ENCODE measurements around the gene NELL2.
"Not testable (repeated sequence)": the region's sequence is repeated elsewhere in the genome, so short reads cannot be mapped to it uniquely, and the experiment has no call there.

NELL2 gene

DNA sequence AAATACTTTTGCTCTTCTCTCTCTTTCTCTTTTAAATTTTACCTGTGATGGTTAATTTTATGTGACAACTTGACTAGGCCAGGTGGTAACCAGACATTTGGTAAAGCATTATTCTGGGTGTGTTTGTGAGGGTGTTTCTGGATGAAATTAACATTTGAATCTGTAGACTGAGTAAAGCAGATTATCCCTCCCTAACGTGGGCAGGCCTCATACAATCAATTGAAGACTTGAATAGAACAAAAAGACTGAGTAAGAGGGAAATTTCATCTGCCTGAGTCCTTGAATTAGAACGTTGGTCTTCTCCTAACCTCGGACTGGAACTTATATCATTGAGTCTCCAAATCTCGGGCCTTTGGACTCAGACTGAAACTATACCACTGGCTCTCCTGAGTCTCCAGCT, 182.1 kb downstream of the NELL2 start:
- DNase-seq (ENCODE audit: low spot score) = no peak

DNA sequence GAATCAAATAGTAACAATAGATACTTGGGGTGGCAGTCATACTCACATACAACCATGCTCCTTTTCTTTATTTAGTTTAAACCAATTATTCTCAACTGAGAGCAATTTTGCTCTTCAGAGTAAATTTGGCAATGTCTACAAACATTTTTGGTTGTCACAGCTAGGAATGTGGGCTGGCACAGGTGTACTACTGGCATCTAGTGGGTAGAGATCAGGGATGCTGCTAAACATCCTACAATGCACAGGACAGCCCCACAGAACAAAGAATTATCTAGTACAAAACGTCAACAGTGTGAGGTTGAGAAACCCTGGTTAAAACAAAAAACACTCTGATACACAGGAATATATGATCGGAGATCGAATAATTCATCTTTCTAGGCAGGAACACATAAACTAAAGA, 186.5 kb downstream of the NELL2 start:
- no peak for DNase-seq (ENCODE audit: low spot score)

DNA sequence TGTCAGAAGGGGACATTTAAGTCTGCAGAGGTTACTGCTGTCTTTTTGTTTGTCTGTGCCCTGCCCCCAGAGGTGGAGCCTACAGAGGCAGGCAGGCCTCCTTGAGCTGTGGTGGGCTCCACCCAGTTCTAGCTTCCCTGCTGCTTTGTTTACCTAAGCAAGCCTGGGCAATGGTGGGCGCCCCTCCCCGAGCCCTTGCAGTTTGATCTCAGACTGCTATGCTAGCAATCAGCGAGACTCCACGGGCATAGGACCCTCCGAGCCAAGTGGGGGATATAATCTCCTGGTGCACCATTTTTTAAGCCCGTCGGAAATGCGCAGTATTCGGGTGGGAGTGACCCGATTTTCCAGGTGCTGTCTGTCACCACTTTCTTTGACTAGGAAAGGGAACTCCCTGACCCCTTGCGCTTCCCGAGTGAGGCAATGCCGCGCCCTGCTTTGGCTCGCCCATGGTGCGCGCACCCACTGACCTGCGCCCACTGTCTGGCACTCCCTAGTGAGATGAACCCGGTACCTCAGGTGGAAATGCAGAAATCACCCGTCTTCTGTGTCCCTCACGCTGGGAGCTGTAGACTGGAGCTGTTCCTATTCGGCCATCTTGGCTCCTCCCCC, 189.2 kb downstream of the NELL2 start:
- not testable (repeated sequence) for DNase-seq (ENCODE audit: low spot score)

DNA sequence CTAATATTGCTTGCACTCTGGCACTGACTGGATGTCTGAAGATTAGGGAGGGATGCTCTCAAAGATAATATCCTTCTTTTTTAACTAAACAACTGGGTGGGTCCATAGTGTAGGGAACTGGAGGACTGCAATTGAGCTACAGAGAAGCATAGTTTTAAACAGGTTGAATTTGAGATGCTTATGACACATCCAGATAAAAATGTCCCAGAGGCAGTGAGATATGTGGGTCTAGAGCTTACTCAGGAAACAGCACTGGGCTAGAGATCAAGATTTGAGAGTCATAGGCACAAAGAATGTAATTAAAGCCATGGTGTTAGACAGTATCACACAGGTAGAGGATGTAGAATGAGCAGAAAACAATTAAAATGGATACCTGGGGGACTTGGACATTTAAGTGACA, 198.4 kb downstream of the NELL2 start:
- no peak for DNase-seq (ENCODE audit: low spot score)

- no peak for DNase-seq (ENCODE audit: low spot score)
Observed at GRCh38 chr12:44674875-44675274, 201.2 kb downstream of the NELL2 start.

- DNase-seq (ENCODE audit: low spot score) = no peak
Observed at GRCh38 chr12:44673811-44674210, 202.3 kb downstream of the NELL2 start.

DNA sequence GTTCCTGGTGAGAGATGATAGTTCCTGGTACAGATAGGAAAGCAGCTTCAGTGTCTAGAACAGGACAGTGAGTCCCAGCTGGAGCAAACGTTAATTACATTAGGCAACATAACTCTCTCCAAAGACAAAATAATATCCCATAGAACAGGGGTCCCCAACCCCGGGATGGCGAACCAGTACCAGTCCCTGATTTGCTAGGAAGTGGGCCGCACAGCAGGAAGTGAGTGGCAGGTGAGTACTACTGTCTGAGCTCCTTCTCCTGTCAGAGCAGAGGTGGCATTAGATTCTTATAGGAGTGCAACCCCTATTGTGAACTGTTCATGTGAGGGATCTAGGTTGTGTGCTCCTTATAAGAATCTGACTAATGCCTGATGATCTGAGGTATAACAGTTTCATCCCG, 204.1 kb downstream of the NELL2 start:
- DNase-seq (ENCODE audit: low spot score) = no peak

DNA sequence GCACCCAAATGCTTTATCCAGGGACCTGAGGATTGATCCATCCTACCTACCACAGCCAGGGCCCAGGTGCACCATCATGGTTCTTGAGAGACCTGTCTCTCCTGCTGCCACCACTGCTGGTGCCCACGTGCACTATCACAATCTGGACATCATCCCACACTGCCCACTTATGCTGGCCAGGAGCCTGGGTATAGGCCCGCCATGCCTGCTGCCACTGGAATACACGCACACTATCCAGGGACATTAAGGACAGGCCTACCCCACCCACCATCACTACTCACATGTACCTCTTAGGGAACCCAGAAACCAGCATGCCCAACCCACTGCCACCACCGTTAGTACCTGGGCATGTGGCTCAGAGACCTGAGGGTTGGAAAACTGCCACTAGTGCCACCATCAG, 207.7 kb downstream of the NELL2 start:
- DNase-seq (ENCODE audit: low spot score) = no peak

GRCh38 chr12:44667461-44667860, 208.7 kb downstream of the NELL2 start:
- no peak for DNase-seq (ENCODE audit: low spot score)

GRCh38 chr12:44663291-44663690, 212.8 kb downstream of the NELL2 start:
- DNase-seq (ENCODE audit: low spot score) = no peak

DNA sequence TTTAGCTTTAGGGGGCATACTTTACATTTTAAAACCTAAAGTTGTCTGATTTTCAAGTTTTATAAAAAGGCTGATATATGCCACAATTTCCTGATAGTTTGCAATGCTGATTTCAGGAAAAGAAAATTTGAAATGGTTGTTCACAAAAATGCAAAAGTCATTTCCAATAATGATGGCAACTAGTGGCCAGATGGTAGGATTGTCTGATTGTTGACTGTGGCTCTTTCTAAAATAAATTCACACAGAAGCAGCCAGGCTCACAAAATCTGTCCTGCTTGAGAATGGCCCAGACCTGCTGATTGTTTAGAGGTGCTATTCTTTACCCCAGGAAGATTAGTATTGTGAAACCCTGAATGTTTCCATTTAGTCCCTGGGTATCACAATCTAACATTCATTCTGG, 220.3 kb downstream of the NELL2 start:
- no peak for DNase-seq (ENCODE audit: low spot score)

GRCh38 chr12:44654646-44655639, 221.2 kb downstream of the NELL2 start:
- no peak for DNase-seq (ENCODE audit: low spot score)

- no peak for DNase-seq (ENCODE audit: low spot score)
Observed at GRCh38 chr12:44653861-44654527, 222.1 kb downstream of the NELL2 start.

DNA sequence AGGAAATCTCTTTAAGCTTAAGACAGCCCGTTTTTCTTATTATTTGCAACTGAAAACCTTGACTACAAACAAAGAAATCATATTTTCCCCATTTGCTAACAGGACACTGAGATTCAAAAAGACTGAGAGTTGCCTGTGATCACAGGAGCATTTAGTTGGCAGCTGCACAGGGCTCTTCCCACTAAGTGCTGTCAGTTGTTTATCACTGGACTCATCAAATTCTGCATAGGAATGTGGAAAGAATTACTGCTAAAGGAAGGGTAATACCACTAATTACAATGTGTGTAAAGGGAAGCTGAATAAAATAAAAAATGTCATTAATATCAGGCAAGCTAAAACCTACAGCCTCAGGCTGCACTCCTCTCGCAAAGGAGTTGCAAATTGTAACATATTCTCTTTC, 226.4 kb downstream of the NELL2 start:
- DNase-seq (ENCODE audit: low spot score) = no peak

DNA sequence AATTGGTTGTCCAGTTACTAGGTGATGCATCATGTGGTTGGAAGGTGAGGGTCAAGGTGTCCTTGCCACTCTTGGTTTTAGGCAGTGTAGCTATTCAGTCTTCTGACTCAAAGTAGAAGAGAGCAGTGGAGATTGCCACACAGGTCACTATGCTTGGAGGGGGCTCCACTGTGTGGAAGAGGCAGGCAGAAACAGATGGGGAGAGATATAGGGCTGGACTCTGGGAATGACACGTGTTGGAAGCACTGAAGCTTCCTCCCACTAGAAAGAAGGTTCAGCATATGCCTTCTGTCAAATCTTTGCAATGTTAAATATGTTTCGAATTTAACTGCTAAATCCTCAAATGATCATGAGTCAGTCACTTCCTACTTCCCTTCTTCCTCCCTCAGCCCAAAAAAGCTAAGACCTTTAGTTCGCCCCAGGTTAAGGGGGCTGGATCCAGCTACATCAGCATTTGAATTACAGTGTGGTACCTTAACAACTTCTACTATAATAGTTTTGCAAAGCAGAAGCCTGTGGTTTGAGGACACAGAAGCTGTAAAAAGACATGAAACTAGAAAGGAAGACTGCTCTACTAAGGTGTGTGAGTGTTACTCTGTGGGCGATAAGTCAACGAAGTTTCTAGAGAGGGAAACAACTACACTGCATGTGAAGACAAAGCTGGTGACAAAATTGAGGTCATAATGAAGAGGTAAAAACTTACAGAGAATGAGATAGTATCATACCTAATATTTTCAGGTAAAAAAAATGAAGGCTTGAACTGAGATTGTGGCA, 228.0 kb downstream of the NELL2 start:
- DNase-seq (ENCODE audit: low spot score) = no peak

GRCh38 chr12:44640427-44641190, 235.5 kb downstream of the NELL2 start:
- no peak for DNase-seq (ENCODE audit: low spot score)

DNA sequence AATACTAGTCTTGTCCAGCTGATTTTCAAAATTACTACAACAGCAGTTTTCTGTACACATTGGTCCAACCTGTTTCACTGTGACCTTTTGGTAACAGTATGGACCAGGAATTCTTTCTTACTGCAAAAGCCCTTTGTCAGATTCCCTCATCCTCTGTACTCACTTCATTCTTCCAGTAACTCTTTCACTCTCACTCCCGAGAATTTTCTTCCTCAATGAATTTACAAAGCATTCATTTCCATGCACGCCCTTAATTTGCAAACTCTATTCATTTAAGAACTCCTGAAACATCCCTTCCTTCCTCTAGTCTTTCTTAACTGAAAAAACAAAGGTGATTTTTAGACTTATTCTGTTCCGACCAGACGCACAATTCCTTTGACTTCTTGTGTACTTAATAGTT, 238.2 kb downstream of the NELL2 start:
- no peak for DNase-seq (ENCODE audit: low spot score)

GRCh38 chr12:44628180-44628579, 247.9 kb downstream of the NELL2 start:
- no peak for DNase-seq (ENCODE audit: low spot score)

DNA sequence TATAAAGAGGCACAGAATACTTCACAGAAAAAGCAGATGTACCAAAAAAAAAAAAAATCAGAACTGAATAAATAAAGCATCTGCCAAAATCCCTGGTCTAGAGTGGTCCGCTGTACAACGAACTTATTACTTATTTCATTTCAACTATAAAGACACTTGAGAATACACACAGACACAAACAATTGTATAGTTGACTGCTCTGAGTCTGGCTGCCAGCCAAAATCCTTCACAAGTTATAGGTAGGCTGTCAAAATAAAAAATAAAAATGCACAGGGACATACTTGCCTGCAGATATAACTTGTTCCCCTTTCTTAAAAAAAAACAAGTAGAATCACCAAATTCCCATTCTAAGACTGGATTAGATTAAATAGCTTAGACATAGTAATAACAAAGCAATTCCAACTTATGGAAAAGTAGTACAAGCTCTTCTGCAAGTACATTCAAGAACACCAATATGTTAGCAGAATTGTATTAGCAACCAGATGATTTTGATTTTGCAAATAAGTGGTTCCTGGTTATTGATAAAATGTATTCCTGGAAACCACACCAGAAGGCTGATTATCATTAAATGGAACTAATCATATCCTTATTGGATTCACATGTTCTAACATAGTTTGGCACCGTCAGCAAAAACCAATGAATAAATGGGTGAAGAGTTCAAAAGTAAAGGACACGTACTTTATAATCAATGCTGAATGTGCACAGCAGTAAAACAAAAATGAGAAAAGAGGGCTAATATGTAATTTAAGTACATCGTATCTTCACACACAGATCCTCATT, 248.5 kb downstream of the NELL2 start:
- DNase-seq (ENCODE audit: low spot score) = no peak

GRCh38 chr12:44626883-44627282, 249.2 kb downstream of the NELL2 start:
- no peak for DNase-seq (ENCODE audit: low spot score)

DNA sequence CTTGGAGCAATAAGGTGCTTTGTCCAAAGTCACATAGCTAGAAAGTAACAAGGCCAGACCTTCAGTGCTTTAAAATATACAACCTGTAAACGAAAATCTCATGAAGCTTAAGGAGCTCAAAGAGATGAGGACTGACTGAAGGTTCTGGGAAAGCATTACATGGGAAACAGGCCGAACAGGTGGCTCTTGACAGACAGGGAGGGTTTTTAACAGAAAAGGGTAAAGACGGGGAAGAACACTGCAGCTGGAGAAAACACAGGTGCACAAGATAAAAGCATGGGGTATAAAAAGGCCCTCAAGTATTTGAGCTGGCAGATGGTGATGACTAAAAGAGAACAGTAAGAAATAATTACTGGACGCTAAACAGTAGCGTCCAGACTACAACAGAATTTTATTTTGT, 257.2 kb downstream of the NELL2 start:
- no peak for DNase-seq (ENCODE audit: low spot score)

All from GM03348 (cell line).